ENCODE data around the gene ARID3A.

- TF ChIP-seq POLR2AphosphoS5 (IDR thresholded peaks at IDR 0.05; ENCODE audit: low read depth, low read length) (no peak), POLR2A (IDR thresholded peaks at IDR 0.05; ENCODE audit: low read depth, low read length) (no peak), PAX5 (IDR thresholded peaks at IDR 0.05; ENCODE audit: insufficient read depth, low read length, severe bottlenecking) (no peak), TAF1 (IDR thresholded peaks at IDR 0.05; ENCODE audit: low read depth, low read length) (no peak), SPI1 (IDR thresholded peaks at IDR 0.05; ENCODE audit: low read depth, low read length) (no peak), POU2F2 (IDR thresholded peaks at IDR 0.05; ENCODE audit: low read depth, low read length) (no peak)
Observed at GRCh38 chr19:879711-880438, 46.0 kb upstream of the ARID3A start.
